Limb (tissue), 2 donors: ENCODE data around the gene FOLR2.

Experiments
- DNase-seq, 2 donors: peaks; one replicate each; pipeline ENCODE4 v3.0.0-alpha.2; 2016; ENCODE audit errors: extremely low spot score in 2 of 2

FOLR2 gene

DNA sequence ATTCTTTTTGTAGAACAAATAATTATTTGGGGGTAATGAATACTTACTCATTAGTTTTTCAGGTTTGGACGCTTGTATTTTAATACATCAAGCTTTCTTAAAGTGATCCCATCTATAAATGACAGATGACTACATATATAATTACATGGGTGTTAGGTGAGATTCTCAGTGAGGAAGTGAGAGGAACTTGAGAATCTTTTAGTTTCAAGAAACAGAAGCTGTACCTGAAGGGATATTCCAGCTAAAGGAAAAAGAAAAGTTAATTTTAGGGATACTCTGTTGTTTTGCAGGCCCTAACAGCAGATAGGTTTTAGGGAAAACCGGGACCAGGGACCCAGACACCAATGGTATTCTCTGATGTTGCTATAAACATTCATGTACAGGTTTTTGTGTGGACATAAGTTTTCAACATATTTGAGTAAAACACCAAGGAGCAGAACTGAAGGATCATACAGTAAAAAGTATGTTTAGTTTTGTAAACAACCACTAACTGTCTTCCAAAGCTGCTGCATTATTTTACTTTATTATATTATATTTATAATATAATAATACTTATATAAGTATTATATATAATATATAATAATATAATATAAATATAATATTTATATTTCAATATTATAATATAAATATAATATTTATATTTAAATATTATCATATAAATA lies 51.5 kb downstream of the FOLR2 start:
- DNase-seq, result no peak
